HUES48 (cell line): ENCODE data around the gene EEIG2.

Source experiments
- H3K27ac ChIP-seq: one replicate; pipeline ENCODE4 v1.7.0; 2013; ENCODE audit warnings: low read depth, low read length, inconsistent platforms
- H3K27me3 ChIP-seq: 2 replicates; pipeline ENCODE4 v1.6.1; 2013; ENCODE audit warnings: mild to moderate bottlenecking, low read length; ENCODE audit not compliant: control insufficient read depth, insufficient read depth
- H3K36me3 ChIP-seq: 2 replicates; pipeline ENCODE4 v1.6.1; 2013; ENCODE audit warnings: low read length; ENCODE audit not compliant: control insufficient read depth, insufficient read depth
- H3K4me1 ChIP-seq: 2 replicates; pipeline ENCODE4 v1.6.1; 2013; ENCODE audit warnings: mild to moderate bottlenecking, low read length; ENCODE audit not compliant: control insufficient read depth, insufficient read depth
- H3K4me3 ChIP-seq: 2 replicates; pipeline ENCODE4 v1.5.1; 2013; ENCODE audit warnings: mild to moderate bottlenecking, low read depth, low read length
- H3K9ac ChIP-seq: 2 replicates; pipeline ENCODE4 v1.6.1; 2013; ENCODE audit warnings: mild to moderate bottlenecking, low read depth, low read length, moderate library complexity
- H3K9me3 ChIP-seq: 2 replicates; pipeline ENCODE4 v1.6.1; 2013; ENCODE audit warnings: low read length; ENCODE audit not compliant: control insufficient read depth, insufficient read depth

The EEIG2 gene

GRCh38 chr1:108600504-108600903 is 40.6 kb downstream of the EEIG2 start:
- Histone ChIP-seq H3K27ac (no peak overlapping the region), H3K4me3 (no peak overlapping the region)

GRCh38 chr1:108601708-108602410 is 42.0 kb downstream of the EEIG2 start:
- H3K9ac ChIP-seq = no peak overlapping the region
- no peaks in the 10 kb centered on the region for H3K27me3 ChIP-seq
- H3K4me1 ChIP-seq = no peaks in the 10 kb centered on the region
- no peak overlapping the region for H3K27ac ChIP-seq
- H3K4me3 ChIP-seq = no peak overlapping the region
- peaks cover 30% of the 10 kb centered on the region for H3K36me3 ChIP-seq
- no peaks in the 10 kb centered on the region for H3K9me3 ChIP-seq

More at GRCh38 chr1:108600504-108600903, 40.6 kb downstream of the EEIG2 start:
- H3K9me3 ChIP-seq = no peaks in the 10 kb centered on the region
- H3K9ac ChIP-seq = no peak overlapping the region
- no peaks in the 10 kb centered on the region for H3K27me3 ChIP-seq
- H3K36me3 ChIP-seq = peaks cover 30% of the 10 kb centered on the region
- H3K4me1 ChIP-seq = no peaks in the 10 kb centered on the region

- Histone ChIP-seq H3K27me3 (no peaks in the 10 kb centered on the region), H3K27ac (no peak overlapping the region), H3K4me1 (no peaks in the 10 kb centered on the region), H3K4me3 (no peak overlapping the region), H3K9me3 (no peaks in the 10 kb centered on the region), H3K36me3 (peaks cover 37% of the 10 kb centered on the region), H3K9ac (no peak overlapping the region)
Observed at GRCh38 chr1:108605633-108606032, 45.7 kb downstream of the EEIG2 start.

GRCh38 chr1:108606478-108606877 is 46.6 kb downstream of the EEIG2 start:
- Histone ChIP-seq H3K27me3 (no peaks in the 10 kb centered on the region), H3K9ac (no peak overlapping the region), H3K4me1 (no peaks in the 10 kb centered on the region), H3K4me3 (no peak overlapping the region), H3K9me3 (no peaks in the 10 kb centered on the region), H3K27ac (no peak overlapping the region), H3K36me3 (peaks cover 31% of the 10 kb centered on the region)

GRCh38 chr1:108609483-108610049 is 49.7 kb downstream of the EEIG2 start:
- Histone ChIP-seq H3K4me3 (no peak overlapping the region), H3K9ac (no peak overlapping the region), H3K27me3 (no peaks in the 10 kb centered on the region), H3K27ac (no peak overlapping the region), H3K36me3 (peaks cover 27% of the 10 kb centered on the region), H3K4me1 (no peaks in the 10 kb centered on the region), H3K9me3 (no peaks in the 10 kb centered on the region)
